Lower leg skin (tissue), 3 donors: ENCODE results near the gene PQBP1.

ENCODE experiments used
- POLR2A ChIP-seq, 2 donors: fragments of 450-650 bp; IDR thresholded peaks; one replicate each; pipeline ENCODE4 v1.6.1; 2016 to 2017; ENCODE audit warnings: antibody characterized with exemption in 2 of 2, mild to moderate bottlenecking in 1 of 2, moderate library complexity in 1 of 2
- TF ChIP-seq, protein P1 (sequence below), 3 donors: fragments of 450-650 bp; IDR thresholded peaks; one replicate each; pipeline ENCODE4 v1.5.1; 2016; ENCODE audit warnings: antibody characterized with exemption in 3 of 3, mild to moderate bottlenecking in 3 of 3, moderate library complexity in 2 of 3

DNA sequence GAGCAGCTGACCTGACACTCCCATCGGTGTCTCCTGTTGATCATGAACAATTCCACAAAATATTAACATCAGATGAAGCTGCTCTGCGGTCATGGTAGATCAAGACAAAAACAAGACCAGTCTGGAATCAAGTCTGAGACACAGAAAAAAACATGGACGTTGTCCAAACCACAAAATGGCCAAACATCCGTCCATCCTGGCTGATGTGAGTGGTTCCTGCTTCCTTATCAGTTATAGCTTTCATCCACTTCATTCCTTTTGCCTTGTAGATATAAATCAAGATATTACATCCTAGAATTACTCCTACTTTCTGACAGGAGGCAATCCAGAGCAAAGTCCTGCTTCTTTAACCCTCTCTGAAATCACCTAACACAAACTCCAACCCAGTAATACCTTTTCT, 33.5 kb upstream of the PQBP1 start:
- no peak for TF ChIP-seq POLR2A (IDR thresholded peaks at IDR 0.05)
- TF ChIP-seq, protein P1, sequence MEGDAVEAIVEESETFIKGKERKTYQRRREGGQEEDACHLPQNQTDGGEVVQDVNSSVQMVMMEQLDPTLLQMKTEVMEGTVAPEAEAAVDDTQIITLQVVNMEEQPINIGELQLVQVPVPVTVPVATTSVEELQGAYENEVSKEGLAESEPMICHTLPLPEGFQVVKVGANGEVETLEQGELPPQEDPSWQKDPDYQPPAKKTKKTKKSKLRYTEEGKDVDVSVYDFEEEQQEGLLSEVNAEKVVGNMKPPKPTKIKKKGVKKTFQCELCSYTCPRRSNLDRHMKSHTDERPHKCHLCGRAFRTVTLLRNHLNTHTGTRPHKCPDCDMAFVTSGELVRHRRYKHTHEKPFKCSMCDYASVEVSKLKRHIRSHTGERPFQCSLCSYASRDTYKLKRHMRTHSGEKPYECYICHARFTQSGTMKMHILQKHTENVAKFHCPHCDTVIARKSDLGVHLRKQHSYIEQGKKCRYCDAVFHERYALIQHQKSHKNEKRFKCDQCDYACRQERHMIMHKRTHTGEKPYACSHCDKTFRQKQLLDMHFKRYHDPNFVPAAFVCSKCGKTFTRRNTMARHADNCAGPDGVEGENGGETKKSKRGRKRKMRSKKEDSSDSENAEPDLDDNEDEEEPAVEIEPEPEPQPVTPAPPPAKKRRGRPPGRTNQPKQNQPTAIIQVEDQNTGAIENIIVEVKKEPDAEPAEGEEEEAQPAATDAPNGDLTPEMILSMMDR (IDR thresholded peaks at IDR 0.05), result no peak
